HCT116 (cell line): ENCODE data around the gene GALP. TPM values are rescaled to one million over a fixed set of nuclear protein-coding genes. Genes with fewer than 3 reads are reported as not detected.

Source experiments
- ATAC-seq: fragments of 200-7000 bp; cut with Tn5 transposase; 2 replicates; pipeline ENCODE4 v1.9.1; 2020; ENCODE audit warnings: mild to moderate bottlenecking, moderate library complexity
- BruUV-seq: library from RNA; stranded (reverse); fragments of 400-500 nt; replicated peaks from 2 replicates; lab custom pipeline; 2021; lab: Mats Ljungman, UMichigan
- CTCF ChIA-PET: fragments of 300-600 bp; sonication (Branson Sonifier 250); formaldehyde crosslinking; loops from one replicate; lab custom pipeline; 2021; ENCODE audit warnings: antibody characterized with exemption; lab: Charles Lee
- POLR2A ChIA-PET: fragments of 300-600, 350-600 bp; sonication (Branson Sonifier 250); formaldehyde crosslinking; loops from one replicate; lab custom pipeline; 2021; ENCODE audit warnings: antibody characterized with exemption; lab: Charles Lee
- RAD21 ChIA-PET, 2 experiments: fragments of 300-600 bp; sonication (Branson Sonifier 250); formaldehyde crosslinking; loops; one replicate each; lab custom pipeline; 2023; ENCODE audit warnings: low total read pairs in 2 of 2; ENCODE audit not compliant: uncharacterized antibody in 2 of 2, unreplicated experiment in 2 of 2, low non-redundant PET in 1 of 2; lab: Charles Lee
- DNase-seq: peaks from one replicate; pipeline ENCODE4 v3.0.0-alpha.2; 2010; ENCODE audit warnings: low read depth, low spot score
- H2AFZ ChIP-seq: fragments of 200-600 bp; shearing (Covaris generic), sonication (generic); 2 replicates; pipeline ENCODE4 v1.6.1; 2017; ENCODE audit warnings: low read depth, mixed run types, mixed read lengths, antibody characterized with exemption, low read length; ENCODE audit not compliant: poor library complexity, severe bottlenecking
- H3K27ac ChIP-seq: 2 replicates; pipeline ENCODE4 v1.5.1; 2012; ENCODE audit warnings: low read depth, low read length
- H3K27me3 ChIP-seq: fragments of 200-600 bp; sonication (generic); 2 replicates; pipeline ENCODE4 v1.6.1; 2016; ENCODE audit warnings: mixed run types, low read length, mixed read lengths; ENCODE audit not compliant: insufficient read depth
- H3K36me3 ChIP-seq, 2 experiments: fragments of 200-500 bp in 1 of 2; fragments of 200-600 bp in 1 of 2; sonication (Bioruptor generic) in 1 of 2; sonication (generic) in 1 of 2; 2 replicates each; pipeline versions ENCODE4 v1.5.1 to v1.6.1; 2014 to 2016; ENCODE audit warnings: low read length in 2 of 2, inconsistent platforms in 1 of 2, mixed read lengths in 1 of 2, mixed run types in 1 of 2; ENCODE audit not compliant: insufficient read depth in 2 of 2, control insufficient read depth in 1 of 2
- H3K4me1 ChIP-seq, 2 experiments: fragments of 200-600 bp in 1 of 2; sonication (generic) in 1 of 2; 2 replicates each; pipeline versions ENCODE4 v1.5.1 to v1.6.1; 2012 to 2017; ENCODE audit warnings: low read length in 2 of 2, inconsistent platforms in 1 of 2, mild to moderate bottlenecking in 1 of 2, mixed read lengths in 1 of 2, mixed run types in 1 of 2, moderate library complexity in 1 of 2; ENCODE audit not compliant: insufficient read depth in 2 of 2, control insufficient read depth in 1 of 2
- H3K4me2 ChIP-seq: fragments of 200-600 bp; sonication (generic); 2 replicates; pipeline ENCODE4 v1.6.1; 2017; ENCODE audit warnings: mixed run types, low read length, mixed read lengths
- H3K4me3 ChIP-seq, 2 experiments: fragments of 200-600 bp in 1 of 2; sonication (generic) in 1 of 2; replicated peaks in 1 of 2; 2 replicates each; pipeline ENCODE4 v1.5.1; 2011 to 2016; ENCODE audit warnings: low read length in 2 of 2, control low read depth in 1 of 2, low read depth in 1 of 2, mild to moderate bottlenecking in 1 of 2, mixed read lengths in 1 of 2, mixed run types in 1 of 2
- H3K79me2 ChIP-seq: fragments of 200-600 bp; sonication (generic); 2 replicates; pipeline ENCODE4 v1.6.1; 2017; ENCODE audit warnings: mild to moderate bottlenecking, mixed run types, low read length, moderate library complexity, mixed read lengths; ENCODE audit not compliant: insufficient read depth
- H3K9ac ChIP-seq: fragments of 200-600 bp; sonication (generic); 2 replicates; pipeline ENCODE4 v1.6.1; 2016; ENCODE audit warnings: low read length, mixed read lengths
- H3K9me2 ChIP-seq: fragments of 200-600 bp; sonication (generic), shearing (Covaris generic); 2 replicates; pipeline ENCODE4 v1.6.1; 2017; ENCODE audit warnings: mixed run types, mild to moderate bottlenecking, moderate library complexity; ENCODE audit not compliant: insufficient read depth
- H3K9me3 ChIP-seq, 2 experiments: fragments of 200-500 bp in 1 of 2; fragments of 200-600 bp in 1 of 2; sonication (Bioruptor generic) in 1 of 2; sonication (generic) in 1 of 2; 2 replicates each; pipeline ENCODE4 v1.6.1; 2014 to 2017; ENCODE audit warnings: low read length in 2 of 2, mixed read lengths in 2 of 2, inconsistent platforms in 1 of 2, low read depth in 1 of 2, mild to moderate bottlenecking in 1 of 2, mixed run types in 1 of 2, moderate library complexity in 1 of 2; ENCODE audit not compliant: control insufficient read depth in 1 of 2, insufficient read depth in 1 of 2
- H4K20me1 ChIP-seq: fragments of 200-600 bp; sonication (generic), shearing (Covaris generic); 2 replicates; pipeline ENCODE4 v1.6.1; 2017; ENCODE audit warnings: mixed run types, mild to moderate bottlenecking, moderate library complexity; ENCODE audit not compliant: insufficient read depth
- CBX3 ChIP-seq: IDR thresholded peaks from 2 replicates; pipeline ENCODE4 v1.6.1; 2012; ENCODE audit warnings: low read depth
- EZH2phosphoT487 ChIP-seq: fragments of 200-600 bp; IDR thresholded peaks from 2 replicates; pipeline ENCODE4 v1.6.1; 2018; ENCODE audit warnings: antibody characterized with exemption, borderline replicate concordance
- RAD21 ChIP-seq: IDR thresholded peaks from 2 replicates; pipeline ENCODE4 v1.6.1; 2012; ENCODE audit warnings: low read depth, mild to moderate bottlenecking
- TCF7L2 ChIP-seq: IDR thresholded peaks from 2 replicates; pipeline ENCODE4 v1.7.0; 2011; ENCODE audit warnings: borderline replicate concordance, inconsistent platforms; ENCODE audit not compliant: insufficient read depth, insufficient read length; ENCODE audit errors: extremely low read depth
- intact Hi-C: fragments of 100-400 bp; cut with micrococcal nuclease; formaldehyde crosslinking; loops from 2 replicates; pipeline ENCODE4 v1.10.0; 2022
- total RNA-seq: library from RNA; stranded (reverse); gene quantifications from one replicate; pipeline ENCODE4 v1.2.1, GENCODE V29; 2021; ENCODE audit not compliant: unreplicated experiment

GALP gene
- total RNA-seq, 1 experiment from 2014 or later, result not detected

DNA sequence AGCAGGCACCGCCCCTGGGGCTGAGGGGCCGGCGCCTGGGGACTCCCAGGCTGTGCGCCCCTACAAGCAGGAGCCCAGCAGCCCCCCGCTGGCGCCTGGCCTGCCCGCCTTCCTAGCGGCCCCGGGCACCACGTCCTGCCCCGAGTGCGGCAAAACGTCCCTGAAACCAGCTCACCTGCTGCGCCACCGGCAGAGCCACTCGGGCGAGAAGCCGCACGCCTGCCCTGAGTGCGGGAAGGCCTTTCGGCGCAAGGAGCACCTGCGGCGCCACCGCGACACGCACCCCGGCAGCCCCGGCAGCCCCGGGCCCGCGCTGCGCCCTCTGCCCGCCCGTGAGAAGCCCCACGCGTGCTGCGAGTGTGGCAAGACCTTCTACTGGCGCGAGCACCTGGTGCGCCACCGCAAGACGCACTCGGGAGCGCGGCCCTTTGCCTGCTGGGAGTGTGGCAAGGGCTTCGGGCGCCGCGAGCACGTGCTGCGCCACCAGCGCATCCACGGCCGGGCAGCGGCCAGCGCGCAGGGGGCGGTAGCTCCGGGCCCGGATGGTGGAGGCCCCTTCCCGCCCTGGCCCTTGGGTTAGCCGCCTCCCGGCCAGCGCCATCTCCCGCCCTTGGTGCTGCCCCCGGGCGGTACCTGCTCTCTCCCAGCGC, 16.1 kb upstream of the GALP start:
- ChIA-PET POLR2A (no interaction called here), CTCF (no interaction called here), RAD21 (no interaction called here)
- no peak for TF ChIP-seq EZH2phosphoT487
- H3K9ac ChIP-seq, result no peak overlapping the region
- no peak overlapping the region for H3K4me3 ChIP-seq
- H3K27ac ChIP-seq, result no peak overlapping the region
- no peaks in the 10 kb centered on the region for H3K9me2 ChIP-seq
- H3K9me3 ChIP-seq, result no peaks in the 10 kb centered on the region
- intact Hi-C loops, result no loop called here
- no TSS peak for BruUV-seq
- DNase-seq (no peak), ATAC-seq (no peak)
- no peaks in the 10 kb centered on the region for H3K79me2 ChIP-seq
- no peak overlapping the region for H3K4me2 ChIP-seq
- H3K4me1 ChIP-seq, result no peaks in the 10 kb centered on the region
- H3K36me3 ChIP-seq, result no peaks in the 10 kb centered on the region
- H4K20me1 ChIP-seq, result no peaks in the 10 kb centered on the region
- H3K27me3 ChIP-seq, result no peaks in the 10 kb centered on the region
- no peak overlapping the region for H2AFZ ChIP-seq

DNA sequence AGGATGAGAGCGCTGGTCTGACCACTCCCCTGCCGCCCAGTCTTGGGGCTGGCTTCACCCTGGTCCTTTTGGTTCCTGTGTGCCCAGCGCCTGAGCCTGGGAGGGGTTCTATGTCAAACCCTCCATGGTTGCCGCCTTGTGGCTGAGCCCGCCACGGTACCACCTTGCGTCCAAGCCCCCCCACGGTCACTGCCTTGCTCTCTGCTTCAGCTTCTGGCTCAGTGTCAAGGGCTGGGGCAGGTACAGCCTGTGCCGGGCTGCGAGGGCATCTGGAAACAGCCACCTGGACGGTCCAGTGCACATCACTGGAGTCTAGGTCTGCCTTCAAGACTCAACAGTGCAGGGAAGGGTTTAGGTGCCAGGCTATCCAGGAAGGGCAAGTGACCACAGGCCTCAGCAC, 14.3 kb upstream of the GALP start:
- BruUV-seq, result no TSS peak
- DNase-seq, result no peak
- no peaks in the 10 kb centered on the region for H3K79me2 ChIP-seq
- H3K36me3 ChIP-seq, result no peaks in the 10 kb centered on the region
- H3K9ac ChIP-seq, result no peak overlapping the region
- no peak overlapping the region for H3K4me2 ChIP-seq
- no peak overlapping the region for H3K4me3 ChIP-seq
- H2AFZ ChIP-seq, result no peak overlapping the region
- H3K9me3 ChIP-seq, result no peaks in the 10 kb centered on the region
- CTCF ChIA-PET, result no interaction called here
- no peak overlapping the region for H3K27ac ChIP-seq
- intact Hi-C loops, result no loop called here
- RAD21 ChIA-PET, result no interaction called here
- H3K4me1 ChIP-seq, result no peaks in the 10 kb centered on the region
- TF ChIP-seq RAD21 (no peak), CBX3 (no peak), TCF7L2 (no peak)
- TF ChIP-seq, all 23 proteins: peak for 0
- no peaks in the 10 kb centered on the region for H4K20me1 ChIP-seq
- no peaks in the 10 kb centered on the region for H3K9me2 ChIP-seq
- POLR2A ChIA-PET, result no interaction called here
- no peaks in the 10 kb centered on the region for H3K27me3 ChIP-seq
- ATAC-seq, result no peak
